ENCODE results near the gene LAIR2.

GRCh38 chr19:54484451-54484850, 18.2 kb upstream of the LAIR2 start:
- TF ChIP-seq CTCF (IDR thresholded peaks at IDR 0.05; ENCODE audit: borderline replicate concordance, extremely low read depth, low read length, poor library complexity, severe bottlenecking) (no peak), EZH2 (IDR thresholded peaks at IDR 0.05; ENCODE audit: borderline replicate concordance, low read depth, low read length, severe bottlenecking) (no peak)
